Measurements from ENCODE around the gene RALGDS.

The RALGDS gene

GRCh38 chr9:133114886-133115603 is 6.0 kb downstream of the RALGDS start:
- no peak overlapping the region for H3K4me3 ChIP-seq (ENCODE audit: low read depth, low read length)
- no peak for DNase-seq (ENCODE audit: low read depth, low spot score)
- TF ChIP-seq CTCF (IDR thresholded peaks at IDR 0.05; ENCODE audit: low read depth, low read length): no peak
- in situ Hi-C loops (cut with HindIII; ENCODE audit: low sequenced_read_pairs): no loop called here

GRCh38 chr9:133113949-133114885 is 6.8 kb downstream of the RALGDS start:
- no peak for TF ChIP-seq CTCF (IDR thresholded peaks at IDR 0.05; ENCODE audit: low read depth, low read length)
- no peak overlapping the region for H3K4me3 ChIP-seq (ENCODE audit: low read depth, low read length)
- DNase-seq (ENCODE audit: low read depth, low spot score): no peak
- in situ Hi-C loops (cut with HindIII; ENCODE audit: low sequenced_read_pairs): no loop called here

DNA sequence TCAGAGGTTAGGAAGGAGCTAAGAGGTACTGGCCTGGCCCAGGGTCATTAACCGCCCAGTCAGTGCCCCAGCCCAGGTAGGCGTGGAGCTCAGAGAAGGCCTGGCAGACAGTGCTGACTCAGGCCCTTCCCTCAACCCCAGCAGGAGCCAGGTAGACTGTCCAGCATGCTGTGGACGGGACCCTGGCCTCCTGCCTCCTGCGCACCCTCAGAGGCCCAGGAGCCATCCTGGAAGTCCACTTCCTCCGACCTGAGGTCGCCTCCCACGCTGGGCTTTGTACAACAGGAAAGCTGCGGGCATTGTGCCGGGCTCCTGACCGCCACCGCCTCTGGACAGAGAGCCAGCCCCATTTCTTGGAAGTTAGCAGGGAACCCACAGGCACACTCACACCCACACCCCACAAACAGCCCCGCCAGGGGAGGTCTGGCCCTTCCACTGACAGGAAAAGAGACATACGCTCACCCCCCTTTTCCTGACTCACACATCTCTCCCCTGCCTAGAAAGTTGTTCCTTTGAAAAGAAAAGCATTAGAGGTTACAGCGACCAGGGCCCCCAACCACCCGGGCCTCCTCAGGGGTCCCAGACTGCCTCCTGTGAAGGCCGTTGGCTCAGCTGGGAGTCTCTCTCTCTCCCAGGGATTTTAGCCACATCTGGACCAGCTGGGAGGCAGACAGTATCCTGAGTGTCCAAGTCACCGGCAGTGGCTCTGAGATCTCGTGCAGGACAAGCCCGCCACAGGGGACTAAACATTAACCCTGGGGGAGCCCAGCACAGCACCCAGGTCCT is 7.7 kb downstream of the RALGDS start:
- H3K4me3 ChIP-seq (ENCODE audit: low read depth, low read length): no peak overlapping the region
- in situ Hi-C loops (cut with HindIII; ENCODE audit: low sequenced_read_pairs): no loop called here
- DNase-seq (ENCODE audit: low read depth, low spot score): peak; percentile 74
- no peak for TF ChIP-seq CTCF (IDR thresholded peaks at IDR 0.05; ENCODE audit: low read depth, low read length)

DNA sequence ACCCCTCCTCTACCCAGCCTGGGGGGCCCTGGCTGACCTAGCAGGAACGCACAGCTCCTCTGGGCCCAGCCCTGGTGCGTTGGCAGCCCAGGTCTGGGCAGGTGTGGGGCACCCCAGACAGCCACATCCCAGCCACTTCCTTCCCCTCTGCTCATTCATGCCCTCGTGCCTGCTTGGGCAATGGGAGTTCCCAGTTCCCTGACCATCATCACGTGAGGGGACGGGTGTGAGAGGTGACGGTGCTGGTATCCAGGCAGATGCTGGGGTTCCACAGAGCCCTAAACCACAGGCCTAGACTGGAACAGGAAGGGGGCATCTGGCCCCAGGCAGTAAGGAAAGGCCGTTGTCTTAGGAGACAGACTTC is 8.4 kb downstream of the RALGDS start:
- no peak for TF ChIP-seq CTCF (IDR thresholded peaks at IDR 0.05; ENCODE audit: low read depth, low read length)
- no peak for DNase-seq (ENCODE audit: low read depth, low spot score)
- in situ Hi-C loops (cut with HindIII; ENCODE audit: low sequenced_read_pairs): no loop called here
- H3K4me3 ChIP-seq (ENCODE audit: low read depth, low read length): no peak overlapping the region

GRCh38 chr9:133111808-133112662 is 9.0 kb downstream of the RALGDS start:
- DNase-seq (ENCODE audit: low read depth, low spot score): no peak
- TF ChIP-seq CTCF (IDR thresholded peaks at IDR 0.05; ENCODE audit: low read depth, low read length): no peak
- in situ Hi-C loops (cut with HindIII; ENCODE audit: low sequenced_read_pairs): no loop called here
- H3K4me3 ChIP-seq (ENCODE audit: low read depth, low read length): no peak overlapping the region
